GM12873 (cell line): ENCODE measurements around the gene AK2.

Experiments
- CTCF ChIP-seq: IDR thresholded peaks from 2 replicates; pipeline ENCODE4 v1.5.1; 2012; ENCODE audit warnings: low read depth, mild to moderate bottlenecking, moderate library complexity, low read length, control low read depth; ENCODE audit not compliant: insufficient read depth; ENCODE audit errors: missing control alignments

The AK2 gene

GRCh38 chr1:32967888-32968568 is 68.7 kb downstream of the AK2 start:
- TF ChIP-seq CTCF = no peak

GRCh38 chr1:32966900-32967299 is 69.8 kb downstream of the AK2 start:
- TF ChIP-seq CTCF = no peak

GRCh38 chr1:32965251-32965747 is 71.4 kb downstream of the AK2 start:
- TF ChIP-seq CTCF = no peak

- TF ChIP-seq CTCF = no peak
Measured at GRCh38 chr1:32964461-32965250, 72.0 kb downstream of the AK2 start, which contains the start of gene RNF19B. Gene RNF19B, minus strand, starts transcription at chr1:32964809. Its CDS starts 124 bp downstream, at chr1:32964685.

- TF ChIP-seq CTCF = no peak
Measured at GRCh38 chr1:32963746-32964460, 72.8 kb downstream of the AK2 start.

GRCh38 chr1:32962248-32962896 is 74.3 kb downstream of the AK2 start:
- TF ChIP-seq CTCF = no peak
